Subcutaneous adipose tissue (tissue), 4 donors: ENCODE data around the gene GADD45B. TPM values are rescaled to one million over a fixed set of nuclear protein-coding genes. Genes with fewer than 3 reads are reported as not detected.

ENCODE experiments used
- total RNA-seq, 4 donors: library from RNA; depleted of rRNA; stranded (reverse); fragments of >200 nt; gene quantifications; one replicate each; pipeline ENCODE4 v1.1.0, GENCODE V29; 2016
- TF ChIP-seq, protein P1 (sequence below): fragments of 450-650 bp; IDR thresholded peaks from one replicate; pipeline ENCODE4 v1.5.1; 2016; ENCODE audit warnings: low read depth, mild to moderate bottlenecking, control low read depth, antibody characterized with exemption, moderate library complexity

The GADD45B gene
- total RNA-seq, 4 donors from 2014 or later = 119 to 260 (median 212) TPM

GRCh38 chr19:2464389-2464788, 11.5 kb upstream of the GADD45B start:
- TF ChIP-seq, protein P1, sequence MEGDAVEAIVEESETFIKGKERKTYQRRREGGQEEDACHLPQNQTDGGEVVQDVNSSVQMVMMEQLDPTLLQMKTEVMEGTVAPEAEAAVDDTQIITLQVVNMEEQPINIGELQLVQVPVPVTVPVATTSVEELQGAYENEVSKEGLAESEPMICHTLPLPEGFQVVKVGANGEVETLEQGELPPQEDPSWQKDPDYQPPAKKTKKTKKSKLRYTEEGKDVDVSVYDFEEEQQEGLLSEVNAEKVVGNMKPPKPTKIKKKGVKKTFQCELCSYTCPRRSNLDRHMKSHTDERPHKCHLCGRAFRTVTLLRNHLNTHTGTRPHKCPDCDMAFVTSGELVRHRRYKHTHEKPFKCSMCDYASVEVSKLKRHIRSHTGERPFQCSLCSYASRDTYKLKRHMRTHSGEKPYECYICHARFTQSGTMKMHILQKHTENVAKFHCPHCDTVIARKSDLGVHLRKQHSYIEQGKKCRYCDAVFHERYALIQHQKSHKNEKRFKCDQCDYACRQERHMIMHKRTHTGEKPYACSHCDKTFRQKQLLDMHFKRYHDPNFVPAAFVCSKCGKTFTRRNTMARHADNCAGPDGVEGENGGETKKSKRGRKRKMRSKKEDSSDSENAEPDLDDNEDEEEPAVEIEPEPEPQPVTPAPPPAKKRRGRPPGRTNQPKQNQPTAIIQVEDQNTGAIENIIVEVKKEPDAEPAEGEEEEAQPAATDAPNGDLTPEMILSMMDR = no peak

GRCh38 chr19:2468596-2468995, 7.3 kb upstream of the GADD45B start:
- TF ChIP-seq, protein P1 = no peak

DNA sequence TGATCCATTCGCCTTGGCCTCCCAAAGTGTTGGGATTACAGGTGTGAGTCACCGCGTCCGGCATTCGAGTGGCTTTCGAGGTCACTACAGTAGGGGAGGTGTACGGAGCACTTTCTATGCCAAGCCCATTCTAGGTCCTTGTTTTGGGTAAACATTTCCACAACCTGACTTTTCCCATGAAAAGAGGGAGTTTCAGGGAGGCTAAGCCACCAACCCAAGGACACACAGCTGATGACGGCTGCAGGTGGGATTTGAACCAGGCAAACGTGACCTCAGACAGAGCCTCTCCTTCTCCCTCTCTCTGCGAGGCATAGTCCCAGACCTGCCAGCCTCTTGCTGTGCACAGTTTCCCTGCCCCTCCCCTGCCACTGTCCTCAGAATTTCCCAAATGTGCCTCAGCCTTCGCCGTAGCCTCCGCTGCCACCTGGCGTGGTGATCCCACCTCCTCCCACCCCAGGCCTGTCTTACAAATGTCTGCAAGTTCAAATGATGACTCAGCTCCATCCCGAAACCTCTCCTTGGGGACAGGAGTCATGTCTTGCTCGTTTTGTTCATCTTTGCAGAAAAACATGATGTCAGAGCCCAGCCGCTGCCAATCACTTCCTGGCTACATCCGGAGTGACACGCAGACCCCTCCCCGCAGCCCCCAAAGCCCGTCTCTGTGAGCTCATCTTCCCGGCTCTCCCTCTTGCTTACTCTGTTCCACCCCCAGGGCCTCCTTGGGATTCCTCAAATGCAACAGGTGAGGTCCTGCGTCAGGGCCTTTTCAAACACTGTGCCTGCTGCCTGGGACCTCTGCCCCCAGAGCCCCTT, 6.6 kb upstream of the GADD45B start:
- TF ChIP-seq, protein P1 = no peak

DNA sequence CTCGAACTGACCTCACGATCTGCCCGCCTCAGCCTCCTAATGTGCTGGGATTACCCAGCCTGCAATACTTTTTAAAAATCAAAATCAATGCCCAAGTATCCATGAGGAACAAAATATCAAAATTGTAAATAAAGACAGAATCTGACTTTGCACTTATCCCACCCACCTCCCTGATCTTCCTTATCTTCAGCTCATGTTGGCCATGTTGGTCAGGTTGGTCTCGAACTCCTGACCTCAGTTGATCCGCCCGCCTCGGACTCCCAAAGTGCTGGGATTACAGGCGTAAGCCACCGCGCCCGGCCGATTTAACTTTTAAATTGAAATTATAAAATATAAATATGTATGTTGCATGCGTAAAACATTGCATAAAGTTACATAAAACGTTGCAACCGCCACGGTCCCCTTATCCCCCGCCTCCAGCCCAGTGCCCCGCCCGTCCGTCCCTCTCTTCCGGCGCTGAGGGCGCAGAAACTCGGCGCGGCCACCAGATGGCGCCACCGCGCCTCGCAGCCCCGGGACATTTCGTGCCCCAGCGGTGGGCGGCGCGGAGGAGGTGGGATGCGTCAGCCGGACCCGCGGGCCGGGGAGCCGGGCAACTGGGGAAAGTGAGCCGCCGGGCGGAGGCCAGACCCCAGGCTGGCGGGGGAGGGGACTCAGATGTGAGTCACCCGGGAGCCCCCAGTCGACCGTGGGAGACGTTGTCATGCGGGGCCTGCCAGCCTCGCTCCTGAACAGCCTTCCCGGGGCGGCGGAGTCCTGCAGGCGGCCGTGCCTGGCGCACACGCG, 1.5 kb upstream of the GADD45B start:
- TF ChIP-seq, protein P1 = no peak

DNA sequence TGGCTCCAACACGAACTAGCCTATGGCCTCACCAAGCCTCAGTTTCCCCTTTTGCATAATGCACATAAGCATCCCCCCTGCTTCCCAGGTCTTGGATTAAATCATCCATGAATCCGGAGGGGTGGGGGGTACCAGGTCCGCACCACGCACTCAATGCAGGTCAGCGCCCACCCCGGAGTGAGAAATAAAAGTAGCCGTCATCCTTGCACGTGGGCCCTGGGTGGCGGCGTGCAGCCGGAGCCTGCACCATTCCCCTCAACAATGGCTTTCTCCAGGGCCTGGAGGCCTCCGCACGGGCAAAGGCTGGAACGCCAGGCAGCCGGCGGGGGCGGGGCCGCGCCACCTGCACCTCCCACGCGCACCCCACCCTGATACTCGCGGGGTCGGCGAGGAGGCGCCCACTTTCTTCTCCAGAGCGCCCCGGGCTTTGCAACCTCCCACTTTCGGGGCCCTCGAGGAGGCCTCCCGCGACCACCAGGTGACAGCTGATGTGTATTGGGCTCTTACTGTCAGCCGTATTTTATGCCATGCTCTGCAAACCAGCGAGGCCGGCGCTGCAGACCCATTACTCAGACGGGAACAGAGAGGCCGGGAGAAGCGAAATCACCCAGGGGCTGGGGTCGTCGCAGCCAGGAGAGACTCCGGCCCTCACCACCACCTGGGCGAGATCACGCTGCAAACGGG, 767 bp upstream of the GADD45B start:
- TF ChIP-seq, protein P1 = no peak

- TF ChIP-seq, protein P1 = no peak
Observed at GRCh38 chr19:2476451-2477140, 669 bp downstream of the GADD45B start.
